GM13976 (cell line): ENCODE results near the gene PPP2R5E.

Source experiments
- DNase-seq: peaks from one replicate; pipeline ENCODE4 v3.0.0; 2012; ENCODE audit warnings: low spot score
- CTCF ChIP-seq: IDR thresholded peaks from 2 replicates; pipeline ENCODE4 v1.5.1; 2012; ENCODE audit warnings: borderline replicate concordance, mild to moderate bottlenecking; ENCODE audit not compliant: insufficient read depth; ENCODE audit errors: extremely low read depth, missing control alignments, control extremely low read depth
- in situ Hi-C: fragments of 300-500 bp; cut with MboI; formaldehyde crosslinking; loops from one replicate; pipeline ENCODE4 v1.12.0; 2022; ENCODE audit warnings: low sequenced_read_pairs, mixed read lengths, inconsistent platforms; ENCODE audit not compliant: unreplicated experiment

Gene PPP2R5E

DNA sequence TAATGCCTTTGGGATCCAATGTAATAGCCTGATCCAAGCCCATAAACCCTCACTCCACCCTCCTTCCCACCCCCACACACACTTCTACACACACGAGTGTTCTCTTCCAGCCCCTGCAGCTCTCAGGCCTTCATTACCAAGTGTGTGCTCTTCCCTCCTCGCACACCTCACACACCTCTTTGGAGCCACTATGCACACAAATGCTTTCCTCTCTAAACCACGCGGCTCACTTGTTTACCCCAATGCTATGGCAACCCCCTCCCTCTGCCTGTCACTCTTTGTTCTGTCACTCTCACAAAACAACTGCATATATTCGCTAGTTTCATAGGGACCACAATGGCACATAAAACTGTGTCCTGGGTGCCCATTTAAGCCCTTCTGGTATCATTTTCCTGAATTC lies 35.1 kb downstream of the PPP2R5E start:
- no peak for TF ChIP-seq CTCF
- in situ Hi-C loops, result no loop called here
- no peak for DNase-seq

- no peak for DNase-seq
- TF ChIP-seq CTCF, result no peak
- in situ Hi-C loops, result no loop called here
Measured at GRCh38 chr14:63504648-63505047, 38.5 kb downstream of the PPP2R5E start.

GRCh38 chr14:63501429-63501828 lies 41.7 kb downstream of the PPP2R5E start:
- in situ Hi-C loops, result no loop called here
- no peak for TF ChIP-seq CTCF
- no peak for DNase-seq

- in situ Hi-C loops, result no loop called here
- DNase-seq, result no peak
- no peak for TF ChIP-seq CTCF
Measured at GRCh38 chr14:63499701-63500250, 43.4 kb downstream of the PPP2R5E start.

- no peak for DNase-seq
- TF ChIP-seq CTCF, result no peak
- in situ Hi-C loops, result no loop called here
Measured at GRCh38 chr14:63496837-63497400, 46.3 kb downstream of the PPP2R5E start.

- in situ Hi-C loops, result no loop called here
- DNase-seq, result peak; percentile 41
- TF ChIP-seq CTCF, result no peak
Measured at GRCh38 chr14:63493246-63493645, 49.9 kb downstream of the PPP2R5E start.

GRCh38 chr14:63492391-63492790 lies 50.8 kb downstream of the PPP2R5E start:
- in situ Hi-C loops, result no loop called here
- no peak for TF ChIP-seq CTCF
- no peak for DNase-seq
